Esophagus muscularis mucosa (tissue), 4 donors: ENCODE measurements around the gene RTP5.

ENCODE experiments used
- CTCF ChIP-seq, 3 experiments: fragments of 200-600 bp in 2 of 3; fragments of 450-650 bp in 1 of 3; sonication (generic) in 2 of 3; IDR thresholded peaks; one replicate each; pipeline ENCODE4 v1.5.1; 2017 to 2019; ENCODE audit warnings: antibody characterized with exemption in 3 of 3, mild to moderate bottlenecking in 2 of 3, moderate library complexity in 1 of 3
- EP300 ChIP-seq: sonication (generic); formaldehyde crosslinking; IDR thresholded peaks from one replicate; pipeline ENCODE4 v1.6.1; 2017; ENCODE audit warnings: antibody characterized with exemption
- POLR2A ChIP-seq: fragments of 450-650 bp; IDR thresholded peaks from one replicate; pipeline ENCODE4 v1.6.1; 2017; ENCODE audit warnings: antibody characterized with exemption, moderate library complexity, mild to moderate bottlenecking, low read depth
- POLR2AphosphoS5 ChIP-seq, 2 donors: sonication (generic); formaldehyde crosslinking; IDR thresholded peaks; one replicate each; pipeline ENCODE4 v1.6.1; 2017; ENCODE audit warnings: antibody characterized with exemption in 2 of 2

DNA sequence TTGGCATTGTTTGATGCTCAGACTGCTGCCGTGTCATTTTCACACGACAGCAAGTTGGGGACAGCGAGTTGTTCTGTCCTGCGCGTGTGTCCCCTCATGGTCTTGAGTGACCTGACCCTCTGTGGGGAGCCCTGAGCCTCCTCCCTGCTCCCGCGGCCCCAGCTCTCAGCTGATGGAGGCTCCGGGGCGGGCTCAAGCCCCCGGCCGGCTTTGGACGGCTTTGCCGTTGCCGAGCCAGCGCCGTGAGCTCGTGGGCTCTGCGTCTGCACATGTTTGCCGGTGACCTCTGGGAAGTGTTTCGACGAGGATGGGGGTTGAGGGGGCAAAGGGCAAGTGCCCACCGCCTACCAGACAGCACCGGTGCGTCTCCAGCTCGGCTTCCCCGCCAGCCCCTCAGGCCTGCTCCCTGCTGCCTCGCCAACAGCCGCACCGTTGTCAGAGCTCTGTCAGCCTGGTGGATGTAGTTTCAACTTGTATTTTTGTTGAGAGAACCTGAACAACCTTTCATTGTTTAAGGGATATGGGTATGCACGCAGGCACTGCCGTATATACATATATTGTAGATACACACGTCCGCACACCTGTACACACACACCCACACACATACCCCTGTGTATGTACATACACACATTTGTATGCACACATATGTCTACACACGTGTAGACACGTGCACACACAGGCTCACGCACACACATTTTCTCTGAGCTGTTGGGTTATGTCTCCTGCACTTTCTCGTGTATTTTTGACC, 24.5 kb upstream of the RTP5 start:
- no peak for TF ChIP-seq CTCF (IDR thresholded peaks at IDR 0.05)
- no peak for TF ChIP-seq EP300
- TF ChIP-seq POLR2AphosphoS5 (IDR thresholded peaks at IDR 0.05), result no peak
- TF ChIP-seq POLR2A, result no peak
